ENCODE results near the gene NT5M.

DNA sequence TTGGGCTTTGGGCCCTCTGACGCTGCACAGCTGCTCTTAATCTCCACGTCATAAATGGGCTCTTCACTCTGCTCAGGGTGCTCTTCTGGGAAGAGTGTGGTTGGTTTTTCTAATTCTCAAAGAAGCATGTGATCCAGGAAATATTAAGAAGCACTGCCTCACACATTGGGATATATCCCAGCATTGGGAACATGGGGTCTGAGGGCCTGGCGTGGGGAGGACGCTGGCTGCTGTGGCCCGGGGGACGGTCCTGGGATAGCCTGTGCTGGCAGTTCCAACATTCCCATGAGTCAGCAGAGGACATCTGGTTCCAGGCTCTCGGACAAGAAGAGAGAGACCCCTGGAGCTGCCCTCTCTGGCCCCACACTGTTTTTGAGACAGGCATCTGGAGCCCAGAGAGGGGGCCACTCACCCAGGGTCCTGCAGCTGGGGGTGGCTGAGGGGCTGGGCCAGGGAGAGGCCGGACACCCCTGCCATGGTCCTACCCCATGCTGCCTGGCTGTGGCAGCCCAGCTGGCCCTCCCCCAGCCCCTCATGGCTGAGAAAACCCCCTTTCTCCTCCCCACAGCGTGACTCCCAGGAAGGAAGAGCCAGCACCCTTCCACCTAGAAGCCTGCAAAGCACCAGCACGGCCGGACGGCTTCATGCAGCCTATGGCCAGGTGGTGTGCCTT, 58.8 kb downstream of the NT5M start:
- TF ChIP-seq CTCF (conservative IDR thresholded peaks at IDR 0.05 in 1 of 2, IDR thresholded peaks at IDR 0.05 in 1 of 2; ENCODE audit: low read depth in 1 of 2, low read length in 2 of 2): no peak
- no peak for TF ChIP-seq EZH2 (IDR thresholded peaks at IDR 0.05; ENCODE audit: low read length, missing control alignments)
